GM10266 (cell line): Measurements from ENCODE around the gene IBA57.

Experiments used
- DNase-seq: peaks from one replicate; pipeline ENCODE4 v3.0.0; 2012; ENCODE audit errors: extremely low spot score
- TF ChIP-seq, protein P1 (sequence below): IDR thresholded peaks from 2 replicates; pipeline ENCODE4 v1.5.1; 2012; ENCODE audit warnings: mild to moderate bottlenecking, low read depth; ENCODE audit not compliant: control insufficient read depth, insufficient read depth; ENCODE audit errors: missing control alignments

IBA57 gene

DNA sequence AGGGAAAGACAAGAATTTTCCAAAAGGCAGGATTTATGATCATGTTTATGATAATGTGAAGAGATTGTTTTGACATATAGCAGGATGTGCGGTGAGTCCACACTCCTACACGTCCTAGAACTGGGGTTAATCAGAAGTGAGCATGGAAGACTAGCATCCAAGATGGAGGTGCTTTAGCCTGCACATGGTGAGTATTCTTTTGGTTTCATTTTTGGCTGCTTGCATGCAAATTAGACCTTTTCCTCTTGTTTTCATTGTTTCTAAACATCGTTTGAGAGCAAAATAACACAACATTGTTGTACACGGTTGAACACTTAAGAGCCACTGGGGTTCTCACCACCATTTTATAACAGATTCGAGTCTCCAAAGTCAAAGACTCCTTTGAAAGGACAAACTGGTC, 40.4 kb upstream of the IBA57 start:
- DNase-seq = no peak
- TF ChIP-seq, protein P1, sequence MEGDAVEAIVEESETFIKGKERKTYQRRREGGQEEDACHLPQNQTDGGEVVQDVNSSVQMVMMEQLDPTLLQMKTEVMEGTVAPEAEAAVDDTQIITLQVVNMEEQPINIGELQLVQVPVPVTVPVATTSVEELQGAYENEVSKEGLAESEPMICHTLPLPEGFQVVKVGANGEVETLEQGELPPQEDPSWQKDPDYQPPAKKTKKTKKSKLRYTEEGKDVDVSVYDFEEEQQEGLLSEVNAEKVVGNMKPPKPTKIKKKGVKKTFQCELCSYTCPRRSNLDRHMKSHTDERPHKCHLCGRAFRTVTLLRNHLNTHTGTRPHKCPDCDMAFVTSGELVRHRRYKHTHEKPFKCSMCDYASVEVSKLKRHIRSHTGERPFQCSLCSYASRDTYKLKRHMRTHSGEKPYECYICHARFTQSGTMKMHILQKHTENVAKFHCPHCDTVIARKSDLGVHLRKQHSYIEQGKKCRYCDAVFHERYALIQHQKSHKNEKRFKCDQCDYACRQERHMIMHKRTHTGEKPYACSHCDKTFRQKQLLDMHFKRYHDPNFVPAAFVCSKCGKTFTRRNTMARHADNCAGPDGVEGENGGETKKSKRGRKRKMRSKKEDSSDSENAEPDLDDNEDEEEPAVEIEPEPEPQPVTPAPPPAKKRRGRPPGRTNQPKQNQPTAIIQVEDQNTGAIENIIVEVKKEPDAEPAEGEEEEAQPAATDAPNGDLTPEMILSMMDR = no peak

DNA sequence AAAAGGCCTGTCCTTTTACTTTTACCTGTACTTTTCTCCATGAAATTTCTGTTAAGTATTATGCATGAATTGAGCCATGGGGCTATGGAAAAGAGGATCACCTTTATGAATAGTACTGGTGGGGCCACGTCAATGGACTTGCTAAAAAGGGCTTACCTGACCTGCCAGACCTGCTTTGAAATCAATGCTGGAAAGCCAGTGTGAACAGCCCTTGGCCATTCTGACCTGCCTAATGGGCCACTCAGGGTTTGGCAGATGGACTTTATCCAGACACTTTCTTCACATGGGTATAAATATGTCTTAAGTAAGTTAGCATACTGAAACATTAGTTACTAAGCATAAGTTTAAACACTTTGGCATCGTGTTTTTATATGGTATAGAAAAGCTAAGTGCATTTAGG, 33.8 kb upstream of the IBA57 start:
- DNase-seq = no peak
- TF ChIP-seq, protein P1 = no peak

DNA sequence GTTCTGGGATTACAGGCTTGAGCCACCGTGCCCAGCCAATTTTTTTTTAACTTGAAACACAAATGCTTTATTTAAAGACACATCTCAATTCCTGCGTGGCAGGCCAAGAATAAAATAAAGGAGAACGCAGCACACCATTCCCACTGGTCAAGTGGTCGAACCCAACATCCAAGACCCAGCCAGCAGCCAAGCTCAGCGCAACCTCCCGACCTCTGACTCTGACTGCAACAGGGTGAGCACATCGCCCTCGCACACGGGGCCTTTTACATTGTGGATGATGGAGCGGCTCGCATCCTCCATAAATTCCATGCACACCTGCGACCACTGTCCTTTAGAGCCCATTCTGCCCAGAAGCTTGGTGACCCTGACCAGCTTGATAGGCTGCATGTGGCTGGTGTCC, 31.0 kb upstream of the IBA57 start:
- TF ChIP-seq, protein P1 = no peak
- no peak for DNase-seq

DNA sequence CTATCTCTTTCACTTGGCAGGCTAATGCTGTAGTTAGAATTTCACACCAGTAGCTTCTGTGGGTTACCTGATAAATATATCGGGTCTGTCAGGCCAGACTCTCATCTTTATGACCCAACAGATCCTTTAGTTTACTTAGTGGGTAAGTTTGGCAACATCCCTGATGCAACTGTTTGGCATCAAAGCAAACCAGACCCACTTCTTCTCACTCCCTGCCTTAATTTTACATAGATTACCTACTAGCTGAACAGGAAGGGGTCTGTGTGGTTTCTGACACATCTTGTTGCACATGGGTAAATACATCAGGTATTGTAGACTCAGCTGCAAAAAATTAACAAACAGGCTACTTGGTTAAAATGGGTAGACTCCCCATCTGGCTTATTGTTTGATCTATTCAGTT, 28.7 kb upstream of the IBA57 start:
- TF ChIP-seq, protein P1 = no peak
- DNase-seq = no peak

DNA sequence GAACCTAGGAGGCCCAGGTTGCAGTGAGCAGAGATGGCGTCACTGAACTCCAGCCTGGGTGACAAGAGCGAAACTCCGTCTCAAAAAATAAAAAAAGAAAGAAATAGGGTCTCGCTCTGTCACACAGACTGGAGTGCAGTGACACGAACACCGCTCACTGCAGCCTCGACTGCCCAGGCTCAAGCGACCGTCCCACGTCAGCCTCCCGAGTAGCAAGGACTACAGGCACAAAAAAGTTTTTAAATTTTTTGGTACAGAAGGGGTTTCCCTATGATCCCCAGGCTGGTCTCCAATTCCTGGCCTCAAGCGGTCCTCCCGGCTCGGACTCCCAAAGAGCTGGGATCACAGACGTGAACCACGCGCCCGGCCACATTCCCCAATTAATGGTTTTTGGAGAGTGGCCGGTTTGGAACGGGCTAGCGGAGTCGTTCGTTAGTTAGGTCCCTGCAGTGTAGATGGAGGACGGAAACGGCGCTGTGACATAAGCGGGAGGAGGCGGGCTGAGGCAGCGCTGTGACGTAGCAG, 26.1 kb upstream of the IBA57 start:
- no peak for DNase-seq

DNA sequence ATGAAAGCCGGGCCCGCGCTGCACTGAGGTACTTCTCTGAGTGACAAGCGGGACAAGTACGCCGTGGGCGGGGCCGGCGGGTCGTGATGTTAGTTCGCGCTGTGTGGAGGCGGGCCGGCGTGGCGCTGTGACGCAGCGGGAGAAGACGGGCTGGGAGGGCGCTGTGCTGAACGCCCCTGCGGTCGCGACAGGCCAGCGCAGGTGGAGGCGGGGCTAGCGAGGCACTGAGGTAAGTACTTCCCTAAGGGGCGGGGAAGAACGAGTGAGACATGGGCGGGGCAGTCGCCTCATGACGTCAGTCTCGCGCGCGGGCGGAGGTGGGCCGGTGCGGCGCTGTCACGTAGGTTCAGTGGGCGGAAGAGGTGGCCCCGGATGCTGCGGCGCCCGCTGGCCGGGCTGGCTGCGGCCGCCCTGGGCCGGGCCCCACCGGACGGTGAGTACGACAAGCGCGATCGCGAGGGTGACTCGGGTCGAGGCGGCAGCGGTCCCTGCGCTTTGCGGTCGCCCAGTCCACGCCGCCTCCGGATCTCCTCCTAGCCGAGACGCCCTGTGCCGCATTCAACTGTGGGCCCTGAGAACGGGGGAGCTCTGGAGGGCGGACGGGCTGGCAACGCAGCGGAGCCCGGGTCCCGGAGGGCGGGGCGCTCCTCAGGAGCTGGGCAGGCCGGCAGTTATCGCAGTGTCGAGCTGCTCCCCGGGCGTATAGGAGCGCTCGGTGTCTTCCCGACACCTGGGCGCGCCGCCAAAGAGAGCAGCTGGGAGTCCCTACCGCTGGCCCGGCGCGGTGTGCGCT, 25.5 kb upstream of the IBA57 start, which contains the start of gene GUK1:
Gene GUK1, plus strand, starts transcription at position 349 of the 793 bp plus-strand sequence. Its CDS starts 24 bp downstream, at position 373.
- TF ChIP-seq, protein P1 = peak; percentile 37
- peak; percentile 99 for DNase-seq

More for the DNA sequence above, 26.1 kb upstream of the IBA57 start:
- TF ChIP-seq, protein P1 = no peak

DNA sequence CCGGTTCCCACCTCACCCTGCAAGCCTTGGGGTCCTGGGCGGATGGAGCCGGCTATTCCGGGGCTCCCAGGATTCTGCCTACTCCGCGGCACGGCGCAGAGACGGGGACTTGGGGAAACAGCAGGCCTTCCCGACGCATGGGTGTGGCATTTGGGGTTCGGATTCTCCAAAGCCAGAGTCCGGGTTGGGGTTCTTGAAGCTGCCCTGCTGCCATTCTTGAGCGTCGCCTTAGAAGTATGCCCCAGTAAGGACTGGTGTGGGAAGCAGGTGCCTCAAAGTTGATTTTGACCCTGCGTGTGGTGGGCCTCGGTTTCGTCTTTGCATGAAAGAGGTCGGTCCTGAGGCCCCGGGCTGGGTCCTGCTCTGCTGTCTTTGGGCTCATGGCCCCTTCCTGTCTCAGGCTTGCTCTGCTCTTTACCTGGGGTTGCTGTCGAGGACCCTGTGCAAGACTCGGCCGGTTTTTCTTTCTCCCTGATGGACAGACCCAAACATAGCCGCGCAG, 24.8 kb upstream of the IBA57 start:
- DNase-seq = no peak
- TF ChIP-seq, protein P1 = no peak
